HuH-7.5 (cell line): Measurements from ENCODE around the gene CENPT.

Source experiments
- DNase-seq: peaks from one replicate; pipeline ENCODE4 v3.0.0; 2011; ENCODE audit warnings: low spot score

Gene CENPT

DNA sequence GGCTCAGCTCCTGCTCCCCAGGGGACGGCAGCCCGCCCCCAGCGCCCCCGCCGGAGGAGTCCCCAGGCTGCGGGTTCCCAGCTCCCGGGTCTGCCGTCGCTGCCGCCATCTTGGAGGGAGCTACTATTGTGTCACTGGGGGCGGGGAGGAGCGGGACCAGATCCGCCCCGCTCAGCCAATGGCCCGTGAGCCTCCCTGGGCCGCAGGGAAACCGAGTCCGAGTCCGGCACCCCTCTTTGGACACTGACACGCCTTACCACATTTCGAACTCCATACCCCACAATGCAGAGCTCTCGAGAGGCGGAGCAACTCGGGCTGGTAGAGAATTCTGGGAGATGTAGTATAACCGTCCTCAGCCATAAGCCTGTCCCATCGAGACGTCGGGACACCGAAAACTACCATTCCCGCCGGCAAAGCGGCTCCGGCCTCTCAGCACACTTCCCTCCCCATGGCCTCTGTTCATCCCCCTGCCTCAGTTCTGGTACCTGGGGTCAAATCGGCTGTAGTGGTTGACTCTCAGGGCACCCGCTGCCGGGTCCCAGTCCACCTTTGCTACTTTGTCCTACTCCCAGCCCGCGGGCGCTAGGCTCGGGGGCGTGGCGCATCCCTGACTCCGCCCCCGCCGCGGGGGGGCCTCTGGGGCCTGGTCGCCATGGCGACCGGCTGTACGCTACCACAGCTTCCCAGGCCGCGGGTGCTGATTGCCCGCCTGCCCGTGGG, 40.9 kb downstream of the CENPT start, which contains the start of the genes RANBP10 and TSNAXIP1:
TSS of gene RANBP10 (minus strand) at position 133 of the 720 bp plus-strand sequence. CDS start at position 109, 24 bp downstream.
TSS of gene TSNAXIP1 (plus strand) at position 462 of the 720 bp plus-strand sequence. CDS start 261 bp downstream, outside the sequence.
- DNase-seq = peak; percentile 85

DNA sequence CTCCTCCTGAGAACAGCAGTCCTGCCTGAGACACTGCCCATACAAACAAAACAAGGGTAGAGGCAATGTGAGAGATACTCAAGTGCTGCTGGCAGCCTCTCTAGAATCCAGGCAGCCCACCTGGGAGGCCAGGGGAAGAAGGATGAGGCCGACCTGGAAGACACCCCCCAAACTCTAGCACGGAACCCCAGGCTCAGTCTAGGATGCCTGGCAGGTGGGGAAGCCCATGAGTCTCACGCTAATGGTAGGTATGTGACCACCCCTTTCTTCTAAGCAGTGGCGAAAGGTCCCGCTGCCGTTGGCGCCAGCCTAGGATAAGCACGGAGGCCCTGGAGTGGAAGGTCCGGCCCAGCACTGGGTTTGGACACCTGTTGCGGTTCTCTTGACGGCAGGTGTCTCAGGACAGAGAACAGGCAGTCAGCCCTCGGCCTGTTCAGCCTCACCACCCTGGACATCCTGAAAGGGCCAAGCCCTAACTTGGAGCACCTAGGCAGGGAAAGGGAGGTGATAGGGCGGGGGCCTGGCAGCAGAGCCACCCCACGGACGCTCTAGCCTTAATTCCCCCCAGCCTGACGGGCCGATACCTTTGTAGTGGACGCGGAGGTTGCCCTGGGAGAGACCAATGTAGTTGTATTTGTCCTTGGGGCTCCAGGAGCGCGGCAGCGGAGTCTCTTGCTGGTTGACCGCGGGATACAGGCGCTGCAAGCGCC, 41.6 kb downstream of the CENPT start:
- no peak for DNase-seq

DNA sequence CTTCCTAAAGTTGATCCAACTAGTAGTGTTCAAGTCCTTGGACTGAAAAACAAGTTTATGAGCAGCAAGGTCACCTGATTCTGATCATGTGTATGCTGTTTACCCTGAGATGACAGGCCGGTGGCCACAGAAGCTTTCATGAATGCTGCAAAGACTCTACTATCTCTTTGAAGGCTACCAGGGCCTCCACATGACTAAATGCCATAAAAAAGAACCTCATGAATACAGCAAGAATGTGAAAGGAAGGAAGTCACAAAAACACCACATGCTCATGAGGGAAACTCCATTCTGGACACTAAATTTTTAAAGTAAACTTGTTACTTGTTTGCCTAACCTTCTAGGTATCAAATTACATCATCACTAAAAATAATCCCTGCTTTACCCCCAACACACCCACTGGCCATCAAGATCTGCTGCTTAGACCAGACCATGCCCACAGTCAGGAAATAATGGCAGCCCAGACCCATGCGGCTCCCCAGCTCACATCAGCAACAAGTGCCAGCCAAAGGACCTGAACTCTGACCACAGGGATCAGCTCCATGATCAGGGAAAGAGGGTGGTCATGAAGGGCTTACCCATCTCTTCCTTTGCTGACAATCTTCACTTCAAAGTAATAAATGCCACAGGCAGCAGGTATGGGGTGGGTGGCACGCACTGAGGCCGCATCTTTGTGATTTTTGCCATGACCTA, 42.5 kb downstream of the CENPT start:
- DNase-seq = no peak

DNA sequence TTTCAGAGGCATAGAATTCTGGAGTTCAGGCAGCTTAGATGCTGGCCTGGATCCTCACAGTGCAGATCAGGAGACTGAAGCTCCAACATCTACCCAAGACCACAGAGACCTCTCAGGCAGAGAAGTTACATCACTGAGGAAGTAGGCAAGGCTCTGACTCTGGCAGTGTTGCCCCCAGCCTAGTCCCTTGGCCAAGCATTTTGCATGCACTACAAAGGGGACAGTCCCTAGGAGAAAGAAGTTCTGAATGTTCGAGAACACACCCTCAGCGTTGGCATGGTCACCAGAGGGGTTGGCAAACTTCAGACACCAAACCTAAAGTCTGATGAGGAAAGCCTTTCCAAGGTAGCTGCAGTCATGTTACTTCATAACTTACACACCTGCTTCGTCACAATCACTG, 43.6 kb downstream of the CENPT start:
- DNase-seq = no peak

DNA sequence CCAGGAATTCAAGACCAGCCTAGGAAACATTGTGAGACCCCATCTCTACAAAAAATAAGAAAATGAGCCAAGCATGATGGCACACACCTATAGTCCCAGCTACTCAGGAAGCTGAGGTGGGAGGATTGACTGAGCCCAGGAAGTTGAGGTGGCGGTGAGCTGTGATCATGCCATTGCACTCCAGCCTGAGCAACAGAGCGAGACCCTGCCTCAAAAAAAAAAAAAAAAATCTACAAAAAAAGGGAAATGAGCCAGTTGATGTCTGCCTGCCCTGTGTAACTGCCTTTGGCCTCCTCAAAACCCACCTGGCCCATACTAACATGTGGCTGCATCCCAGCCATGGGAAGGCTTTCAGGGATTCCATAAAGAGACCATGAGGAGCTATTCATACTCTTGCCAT, 45.6 kb downstream of the CENPT start:
- DNase-seq = no peak

DNA sequence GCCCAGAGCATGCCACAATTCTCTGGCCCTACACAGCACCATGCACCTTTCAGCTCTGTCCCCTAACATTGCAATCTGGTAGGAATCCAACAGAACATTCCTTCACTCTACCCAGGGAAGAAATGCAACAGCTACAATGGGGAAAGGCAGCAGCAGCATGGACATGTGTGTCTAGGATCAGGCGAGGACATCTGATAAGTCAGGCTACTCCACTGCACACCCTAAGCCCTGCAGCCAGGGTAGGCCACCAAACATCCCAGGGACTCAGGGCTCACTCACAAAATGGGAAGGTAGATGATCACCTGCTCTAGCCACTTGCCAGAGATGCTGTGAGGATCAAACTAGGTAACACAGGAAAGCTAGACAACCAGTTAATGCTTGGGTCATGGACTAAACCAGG, 46.3 kb downstream of the CENPT start:
- no peak for DNase-seq

DNA sequence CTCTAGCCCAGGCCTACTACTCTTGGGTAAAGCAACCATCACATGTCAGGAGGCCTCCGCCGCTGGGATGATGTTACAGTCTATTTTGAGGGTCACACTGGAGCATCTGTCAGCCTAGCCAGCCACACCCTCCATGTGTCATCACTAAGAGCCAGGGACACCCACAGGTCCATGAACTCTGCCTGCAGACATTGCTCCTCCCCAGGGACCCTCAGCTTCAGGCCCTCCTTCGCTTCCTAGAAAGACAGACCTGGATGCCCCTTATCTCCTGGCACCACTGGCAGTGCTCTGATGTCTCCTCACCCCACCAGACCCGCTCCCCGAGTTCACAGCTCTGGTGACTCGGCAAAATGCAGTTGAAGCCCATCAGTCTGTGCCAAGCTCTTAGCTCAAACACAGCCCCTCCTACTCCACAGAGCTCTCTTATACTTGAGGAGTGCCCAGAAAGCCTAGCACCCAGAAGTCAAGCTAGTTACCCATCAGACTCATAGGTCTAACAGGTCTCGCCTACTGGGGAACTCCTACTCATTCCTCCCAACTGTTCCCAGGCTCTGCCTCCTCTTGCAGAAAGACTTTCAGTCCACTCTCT, 47.1 kb downstream of the CENPT start:
- DNase-seq = no peak

DNA sequence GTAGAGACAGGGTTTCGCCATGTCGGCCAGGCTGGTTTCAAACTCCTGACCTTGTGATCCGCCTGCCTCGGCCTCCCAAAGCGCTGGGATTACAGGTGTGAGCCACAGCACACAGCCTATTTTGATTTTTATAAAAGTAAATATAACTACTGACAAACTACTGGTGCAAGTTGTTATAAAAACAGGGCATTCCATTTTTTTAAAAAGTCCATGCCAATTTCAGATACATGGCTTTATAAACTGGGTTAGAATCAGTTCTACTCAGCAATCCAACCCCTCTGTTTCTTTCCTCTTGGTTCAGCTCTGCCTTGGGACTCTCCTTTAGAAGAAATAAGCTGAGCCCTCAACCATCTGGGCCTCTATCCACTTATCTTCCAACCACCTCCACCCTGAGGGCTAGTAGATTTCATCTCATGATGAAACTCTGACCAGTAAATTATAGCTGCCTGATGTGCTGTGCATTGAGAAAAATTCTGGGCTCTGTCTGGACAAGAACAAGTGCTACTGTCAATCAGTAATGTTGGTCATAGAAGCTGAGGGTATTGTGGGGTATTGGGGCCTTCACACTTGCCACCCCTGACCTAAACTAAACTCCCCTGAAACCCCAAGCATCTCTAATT, 51.3 kb downstream of the CENPT start:
- no peak for DNase-seq

DNA sequence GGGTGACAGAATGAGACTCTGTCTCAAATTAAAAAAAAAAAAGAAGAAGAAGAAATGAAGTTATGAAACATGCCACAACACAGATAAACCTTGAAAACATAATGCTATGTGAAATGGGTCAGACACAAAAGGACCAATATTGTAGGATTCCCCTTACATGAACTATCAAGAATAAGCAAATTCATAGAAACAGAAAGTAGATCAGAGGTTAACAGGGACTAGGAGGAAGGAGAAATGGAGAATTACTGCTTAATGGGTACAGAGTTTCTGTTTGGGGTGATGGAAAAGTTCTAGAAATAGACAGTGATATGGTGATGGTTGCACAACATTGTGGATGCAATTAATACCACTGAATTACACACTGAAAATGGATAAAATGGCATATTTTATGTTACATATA, 57.4 kb downstream of the CENPT start:
- no peak for DNase-seq

DNA sequence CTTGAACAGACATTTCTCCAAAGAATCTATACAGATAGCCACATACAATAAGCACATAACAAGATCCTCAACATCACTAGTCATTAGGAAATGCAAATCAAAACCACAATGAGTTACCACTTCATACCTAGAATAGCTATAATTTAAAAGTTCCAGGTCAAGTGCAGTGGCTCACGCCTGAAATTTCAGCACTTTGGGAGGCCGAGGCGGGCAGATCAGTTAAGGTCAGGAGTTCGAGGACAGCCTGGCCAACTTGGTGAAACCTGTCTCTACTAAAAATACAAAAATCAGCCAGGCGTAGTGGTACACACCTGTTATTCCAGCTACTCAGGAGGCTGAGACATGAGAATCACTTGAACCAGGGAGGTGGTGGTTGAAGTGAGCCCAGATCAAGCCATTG, 61.0 kb downstream of the CENPT start:
- DNase-seq = no peak

DNA sequence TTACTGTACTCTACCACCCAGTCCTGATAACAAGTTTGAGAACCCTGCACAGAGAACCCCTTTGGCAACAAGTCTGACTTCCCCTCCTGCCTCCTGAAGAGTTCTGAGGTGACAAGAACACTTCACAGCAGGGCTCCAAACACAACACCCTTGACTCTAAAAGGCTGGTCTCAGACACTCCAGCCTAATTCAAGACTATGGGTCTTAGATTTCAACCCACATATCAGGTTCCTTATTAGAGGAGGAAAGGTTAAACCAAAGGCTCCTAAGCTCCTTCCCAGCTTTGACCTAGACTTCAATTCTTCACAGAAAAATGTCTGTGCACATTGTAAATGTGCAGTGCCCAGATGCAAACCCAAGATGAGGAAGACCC, 64.2 kb downstream of the CENPT start:
- DNase-seq = no peak

DNA sequence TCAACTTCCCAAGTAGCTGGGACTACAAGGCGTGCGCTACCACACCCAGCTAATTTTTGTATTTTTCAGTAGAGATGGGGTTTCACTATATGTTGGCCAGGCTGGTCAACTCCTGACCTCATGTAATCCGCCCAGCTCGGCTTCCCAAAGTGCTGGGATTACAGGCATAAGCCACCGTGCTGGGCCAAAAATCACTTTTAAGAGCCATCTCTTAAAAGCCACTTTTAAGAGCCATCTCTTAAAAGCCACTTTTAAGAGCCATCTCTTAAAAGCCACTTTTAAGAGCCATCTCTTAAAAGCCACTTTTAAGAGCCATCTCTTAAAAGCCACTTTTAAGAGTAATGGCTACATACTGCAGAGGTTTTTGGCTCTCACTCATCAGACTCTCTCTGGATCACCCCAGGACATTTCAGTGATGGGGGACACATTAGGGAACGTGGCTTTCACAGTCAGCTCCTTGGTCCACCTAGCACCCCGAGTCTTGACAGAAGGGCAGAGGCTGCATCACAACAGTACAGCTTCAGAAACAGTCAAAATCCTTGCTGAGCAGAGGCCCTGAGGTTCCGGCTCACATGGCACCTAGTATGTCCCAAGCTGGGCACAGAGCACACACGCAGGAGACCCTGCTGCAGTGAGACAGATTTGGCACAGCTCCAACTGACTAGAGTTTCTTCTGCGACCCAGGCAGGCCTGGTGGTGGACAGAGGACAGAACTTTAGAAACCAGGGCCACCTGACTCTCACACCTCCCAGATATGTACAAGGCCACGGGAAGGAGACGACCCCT, 64.7 kb downstream of the CENPT start:
- DNase-seq = no peak

DNA sequence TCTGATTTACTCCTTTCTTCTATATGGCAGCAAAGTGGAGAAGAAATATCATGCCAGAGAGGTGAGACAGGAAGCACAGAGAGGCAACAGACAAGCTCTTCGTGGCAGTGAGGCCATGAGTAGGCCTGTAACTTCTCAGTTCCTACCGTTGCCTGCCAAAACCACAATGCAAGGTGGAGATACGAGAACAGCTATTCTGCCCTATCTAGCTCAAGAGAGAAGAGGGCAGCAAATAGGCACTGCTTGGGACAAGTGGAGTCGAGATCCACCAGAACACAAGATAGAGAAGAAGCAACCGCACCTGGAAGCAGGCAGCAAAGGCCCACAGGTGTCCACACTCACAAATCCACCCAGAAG, 66.0 kb downstream of the CENPT start:
- no peak for DNase-seq

DNA sequence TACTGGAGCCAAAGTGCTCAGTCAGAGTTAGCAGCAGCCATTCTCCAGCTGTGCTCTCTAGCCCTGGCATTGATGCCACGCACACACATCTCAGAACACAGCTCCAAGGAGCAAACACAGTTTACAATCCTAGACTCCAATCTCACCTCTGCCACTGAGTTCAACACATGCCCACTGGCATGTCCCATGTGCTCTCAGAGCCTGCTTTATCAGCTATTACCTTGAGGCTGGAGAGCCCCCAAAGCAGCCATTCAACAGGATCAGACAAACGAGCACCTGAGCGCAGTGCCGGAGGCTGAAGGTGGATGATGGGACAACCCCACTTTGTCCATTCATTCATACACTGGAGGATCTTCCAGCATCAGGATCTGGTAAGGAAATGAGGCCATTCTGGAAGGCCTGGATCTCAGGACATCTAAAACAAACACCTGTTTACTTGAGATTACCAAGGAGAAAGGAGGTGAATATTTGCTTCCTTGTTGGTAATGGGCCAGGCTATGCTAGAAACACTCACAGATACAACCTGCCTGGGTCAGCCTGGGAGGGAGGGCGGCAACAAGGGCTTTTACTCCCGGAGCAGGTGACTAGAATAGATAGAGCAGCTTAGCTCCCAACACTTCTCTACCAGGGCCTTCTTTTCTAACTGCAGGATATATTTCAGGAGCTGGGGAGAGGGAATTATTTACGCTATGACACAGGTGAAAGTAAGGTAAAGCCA, 66.5 kb downstream of the CENPT start:
- no peak for DNase-seq

DNA sequence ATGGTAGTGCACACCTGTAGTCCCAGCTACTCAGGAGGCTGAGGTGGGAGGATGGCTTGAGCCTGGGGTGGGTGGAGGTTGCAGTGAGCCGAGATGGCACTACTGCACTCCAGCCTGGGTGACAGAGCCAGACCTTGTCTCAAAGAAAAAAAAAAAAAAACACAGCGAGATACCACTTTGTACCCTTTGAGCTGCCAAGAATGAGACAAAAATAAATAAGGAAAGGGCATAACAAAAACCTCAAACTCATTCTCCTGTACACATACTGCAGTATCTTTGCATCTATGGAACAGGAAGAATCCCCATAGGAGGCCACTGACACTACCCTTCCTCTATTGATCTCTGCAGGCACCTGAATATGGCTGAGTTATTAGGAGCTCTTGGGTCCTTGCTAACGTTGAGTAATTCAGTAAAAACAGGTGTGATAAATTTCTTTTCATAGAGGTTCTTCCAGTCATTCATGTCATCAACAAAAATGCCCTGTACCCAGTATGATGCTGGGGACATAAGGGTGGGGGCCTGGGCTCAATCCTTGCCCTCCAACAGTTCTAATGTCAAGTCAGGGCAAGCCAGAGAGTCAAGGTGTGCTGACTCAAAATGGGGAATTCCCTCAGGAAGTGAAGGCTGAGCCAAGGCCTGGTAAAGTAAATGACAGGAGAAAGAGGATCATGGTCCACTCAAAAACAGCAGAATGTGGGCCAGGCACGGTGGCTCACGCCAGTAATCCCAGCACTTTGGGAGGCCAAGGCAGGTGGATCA, 68.1 kb downstream of the CENPT start:
- no peak for DNase-seq
